Neutrophil (primary cell): ENCODE data around the gene IDH3G.

Experiments used
- H3K27ac ChIP-seq: fragments of 200-600 bp; sonication (generic); 2 replicates; pipeline ENCODE4 v1.5.1; 2016; ENCODE audit warnings: mild to moderate bottlenecking, moderate library complexity
- H3K27me3 ChIP-seq: fragments of 200-600 bp; sonication (generic); 2 replicates; pipeline ENCODE4 v1.6.0; 2016; ENCODE audit warnings: mild to moderate bottlenecking
- H3K36me3 ChIP-seq: fragments of 200-600 bp; sonication (generic); 2 replicates; pipeline ENCODE4 v1.5.1; 2017
- H3K4me1 ChIP-seq, 2 experiments: fragments of 200-600 bp in 1 of 2; sonication (generic) in 1 of 2; 1 replicate in 1 of 2; 2 replicates in 1 of 2; pipeline versions ENCODE4 v1.5.1 to v1.6.1; 2013 to 2016; ENCODE audit warnings: low read depth in 1 of 2, low read length in 1 of 2, mild to moderate bottlenecking in 1 of 2, moderate library complexity in 1 of 2; ENCODE audit not compliant: control insufficient read depth in 1 of 2, insufficient read depth in 1 of 2
- H3K4me3 ChIP-seq, 2 experiments: fragments of 200-600 bp in 1 of 2; sonication (generic) in 1 of 2; 1 replicate in 1 of 2; 2 replicates in 1 of 2; pipeline ENCODE4 v1.5.1; 2013 to 2016; ENCODE audit warnings: low read depth in 1 of 2, low read length in 1 of 2, mild to moderate bottlenecking in 1 of 2, moderate library complexity in 1 of 2
- H3K9me3 ChIP-seq: fragments of 200-600 bp; sonication (generic); 2 replicates; pipeline ENCODE4 v1.5.1; 2016
- TF ChIP-seq, protein P1 (sequence below): fragments of 200-600 bp; sonication (generic); IDR thresholded peaks from 2 replicates; pipeline ENCODE4 v1.5.1; 2016; ENCODE audit warnings: antibody characterized with exemption

The IDH3G gene

GRCh38 chrX:153783378-153784013, 10.7 kb downstream of the IDH3G start:
- Histone ChIP-seq H3K4me3 (no peak overlapping the region), H3K27ac (no peak overlapping the region), H3K4me1 (no peaks in the 10 kb centered on the region), H3K36me3 (peaks cover 53% of the 10 kb centered on the region), H3K27me3 (peaks cover 36% of the 10 kb centered on the region), H3K9me3 (no peaks in the 10 kb centered on the region)
- TF ChIP-seq, protein P1, sequence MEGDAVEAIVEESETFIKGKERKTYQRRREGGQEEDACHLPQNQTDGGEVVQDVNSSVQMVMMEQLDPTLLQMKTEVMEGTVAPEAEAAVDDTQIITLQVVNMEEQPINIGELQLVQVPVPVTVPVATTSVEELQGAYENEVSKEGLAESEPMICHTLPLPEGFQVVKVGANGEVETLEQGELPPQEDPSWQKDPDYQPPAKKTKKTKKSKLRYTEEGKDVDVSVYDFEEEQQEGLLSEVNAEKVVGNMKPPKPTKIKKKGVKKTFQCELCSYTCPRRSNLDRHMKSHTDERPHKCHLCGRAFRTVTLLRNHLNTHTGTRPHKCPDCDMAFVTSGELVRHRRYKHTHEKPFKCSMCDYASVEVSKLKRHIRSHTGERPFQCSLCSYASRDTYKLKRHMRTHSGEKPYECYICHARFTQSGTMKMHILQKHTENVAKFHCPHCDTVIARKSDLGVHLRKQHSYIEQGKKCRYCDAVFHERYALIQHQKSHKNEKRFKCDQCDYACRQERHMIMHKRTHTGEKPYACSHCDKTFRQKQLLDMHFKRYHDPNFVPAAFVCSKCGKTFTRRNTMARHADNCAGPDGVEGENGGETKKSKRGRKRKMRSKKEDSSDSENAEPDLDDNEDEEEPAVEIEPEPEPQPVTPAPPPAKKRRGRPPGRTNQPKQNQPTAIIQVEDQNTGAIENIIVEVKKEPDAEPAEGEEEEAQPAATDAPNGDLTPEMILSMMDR: no peak

DNA sequence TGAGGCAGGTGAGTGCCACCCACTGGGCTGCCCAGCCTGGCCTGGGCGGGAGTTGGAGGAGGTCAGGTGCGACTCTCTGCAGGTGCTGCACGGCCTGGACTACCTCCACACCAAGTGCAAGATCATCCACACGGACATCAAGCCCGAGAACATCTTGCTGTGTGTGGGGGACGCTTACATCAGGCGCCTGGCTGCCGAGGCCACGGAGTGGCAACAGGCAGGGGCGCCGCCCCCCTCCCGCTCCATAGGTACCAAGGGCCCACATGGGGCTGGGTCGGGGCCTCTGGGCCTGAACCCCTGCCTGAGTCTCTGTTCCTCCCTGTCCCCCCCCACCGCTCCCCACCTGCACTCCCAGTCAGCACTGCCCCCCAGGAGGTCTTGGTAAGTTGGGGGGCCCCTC, 11.3 kb downstream of the IDH3G start:
- peaks cover 36% of the 10 kb centered on the region for H3K27me3 ChIP-seq
- TF ChIP-seq, protein P1: no peak
- H3K4me3 ChIP-seq: no peak overlapping the region
- H3K4me1 ChIP-seq: no peaks in the 10 kb centered on the region
- no peak overlapping the region for H3K27ac ChIP-seq
- peaks cover 47% of the 10 kb centered on the region for H3K36me3 ChIP-seq
- no peaks in the 10 kb centered on the region for H3K9me3 ChIP-seq

DNA sequence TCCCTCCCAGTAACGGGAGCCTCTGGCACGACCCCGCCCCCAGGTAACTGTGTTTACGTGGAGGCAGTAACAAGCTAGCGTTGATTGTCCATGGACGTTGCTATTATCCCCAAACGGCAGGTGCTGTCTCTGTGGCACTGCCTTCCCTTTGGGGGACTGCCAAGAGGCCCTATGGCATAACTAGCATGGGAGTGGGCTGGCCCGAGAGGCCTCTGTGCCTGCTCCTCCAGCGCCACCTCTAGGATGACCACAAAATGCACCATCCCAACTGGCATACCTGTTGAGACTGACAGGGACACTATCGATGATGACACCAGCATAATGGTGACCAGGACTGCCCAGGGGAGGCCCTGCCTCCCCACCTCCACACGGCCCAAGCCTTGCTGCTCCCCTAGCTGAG, 11.9 kb downstream of the IDH3G start:
- no peak overlapping the region for H3K4me3 ChIP-seq
- peaks cover 36% of the 10 kb centered on the region for H3K27me3 ChIP-seq
- peaks cover 42% of the 10 kb centered on the region for H3K36me3 ChIP-seq
- H3K4me1 ChIP-seq: no peaks in the 10 kb centered on the region
- no peaks in the 10 kb centered on the region for H3K9me3 ChIP-seq
- no peak overlapping the region for H3K27ac ChIP-seq
- TF ChIP-seq, protein P1: no peak

- Histone ChIP-seq H3K27ac (no peak overlapping the region), H3K9me3 (no peaks in the 10 kb centered on the region), H3K36me3 (peaks cover 34% of the 10 kb centered on the region), H3K27me3 (peaks cover 36% of the 10 kb centered on the region), H3K4me3 (no peak overlapping the region), H3K4me1 (no peaks in the 10 kb centered on the region)
- TF ChIP-seq, protein P1: no peak
Measured at GRCh38 chrX:153781428-153782047, 12.6 kb downstream of the IDH3G start.

DNA sequence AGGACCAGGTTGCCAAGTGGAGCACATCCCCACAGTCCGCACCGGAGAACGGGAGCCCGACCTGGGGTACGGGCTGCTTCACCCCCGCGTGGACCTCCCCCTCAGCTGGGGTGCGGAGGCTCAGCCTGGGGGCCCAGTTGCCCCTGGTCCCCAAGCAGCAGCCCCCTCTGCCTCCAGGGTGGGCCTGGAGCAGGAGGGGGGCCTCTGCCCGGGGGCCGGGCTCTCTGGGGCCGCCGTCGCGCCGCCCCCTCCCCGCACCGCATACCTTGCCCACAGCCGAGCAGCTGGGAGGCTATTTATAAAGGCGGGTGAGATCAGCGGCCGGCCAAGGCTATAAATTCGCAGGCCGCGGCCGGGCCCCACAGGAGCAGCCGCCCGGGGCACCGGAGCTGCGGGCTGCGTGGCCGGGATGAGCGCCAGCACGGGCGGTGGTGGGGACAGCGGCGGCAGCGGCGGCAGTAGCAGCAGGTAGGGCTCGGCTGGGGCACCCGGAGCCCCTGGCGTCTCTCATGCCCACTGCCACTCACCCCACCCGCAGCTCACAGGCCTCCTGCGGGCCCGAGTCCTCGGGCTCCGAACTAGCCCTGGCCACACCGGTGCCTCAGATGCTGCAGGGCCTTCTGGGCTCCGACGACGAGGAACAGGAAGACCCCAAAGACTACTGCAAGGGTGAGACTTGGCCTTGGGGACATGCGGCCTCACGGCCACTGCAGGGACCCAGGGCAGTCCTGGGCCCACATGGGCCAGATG, 13.3 kb downstream of the IDH3G start, which contains the start of gene SRPK3:
TSS of gene SRPK3 (plus strand) at position 364 of the 750 bp plus-strand sequence. CDS start at position 410, 46 bp downstream.
- TF ChIP-seq, protein P1: no peak
- Histone ChIP-seq H3K4me3 (no peak within 1 kb of the TSS), H3K27me3 (peaks cover 36% of the 10 kb centered on the region), H3K36me3 (peaks cover 27% of the 10 kb centered on the region), H3K4me1 (no peaks in the 10 kb centered on the region), H3K9me3 (no peaks in the 10 kb centered on the region), H3K27ac (no peak within 1 kb of the TSS)
